K562 (cell line): Measurements from ENCODE around the gene ZNF615. TPM values are rescaled to one million over a fixed set of nuclear protein-coding genes. Genes with fewer than 3 reads are reported as not detected.

ENCODE experiments used
- BCLAF1 ChIP-seq, 2 experiments: fragments of 450-650 bp in 1 of 2; IDR thresholded peaks; 2 replicates each; pipeline ENCODE4 v1.6.1; 2011 to 2017; ENCODE audit warnings: low read depth in 2 of 2, antibody characterized with exemption in 1 of 2, borderline replicate concordance in 1 of 2, low read length in 1 of 2, mild to moderate bottlenecking in 1 of 2, mixed read lengths in 1 of 2; ENCODE audit not compliant: control insufficient read depth in 1 of 2
- C11orf30 ChIP-seq: fragments of 450-650 bp; IDR thresholded peaks from 2 replicates; pipeline ENCODE4 v1.6.1; 2016; ENCODE audit warnings: low read depth, mild to moderate bottlenecking
- CEBPG ChIP-seq, 3 experiments: fragments of 200-800 bp in 1 of 3; sonication (Bioruptor generic) in 1 of 3; sonication (generic) in 1 of 3; formaldehyde crosslinking in 1 of 3; IDR thresholded peaks in 2 of 3; conservative IDR thresholded peaks in 1 of 3; 2 replicates each; pipeline versions ENCODE4 v1.6.1 to v1.8.0; 2016 to 2022; ENCODE audit warnings: missing compliant biosample characterization in 2 of 3, missing genetic modification characterization in 2 of 3, mild to moderate bottlenecking in 1 of 3, missing genetic modification reagents in 1 of 3
- CHD2 ChIP-seq: IDR thresholded peaks from 2 replicates; pipeline ENCODE4 v1.6.1; 2011; ENCODE audit warnings: low read depth, low read length
- FOXP4 ChIP-seq: sonication (generic); formaldehyde crosslinking; IDR thresholded peaks from 2 replicates; pipeline ENCODE4 v1.8.0; 2022; ENCODE audit warnings: mild to moderate bottlenecking, missing genetic modification reagents, borderline replicate concordance
- GABPB2 ChIP-seq: fragments of 250-450 bp; sonication (Bioruptor Pico); conservative IDR thresholded peaks from 2 replicates; pipeline ENCODE4 v1.5.1; 2021; ENCODE audit warnings: mild to moderate bottlenecking
- HMG20B ChIP-seq: fragments of 250-450 bp; sonication (Bioruptor Pico); IDR thresholded peaks from 2 replicates; pipeline ENCODE4 v1.5.0; 2021; ENCODE audit warnings: mild to moderate bottlenecking
- LARP7 ChIP-seq: fragments of 450-650 bp; IDR thresholded peaks from 2 replicates; pipeline ENCODE4 v1.6.1; 2016
- MCM3 ChIP-seq: fragments of 450-650 bp; IDR thresholded peaks from 2 replicates; pipeline ENCODE4 v1.6.1; 2016
- NEUROD1 ChIP-seq: fragments of 150-350 bp; IDR thresholded peaks from 2 replicates; pipeline ENCODE4 v1.6.1; 2014; ENCODE audit warnings: borderline replicate concordance, low read length, low read depth; ENCODE audit not compliant: partially characterized antibody
- PTTG1 ChIP-seq: fragments of 450-650 bp; IDR thresholded peaks from 2 replicates; pipeline ENCODE4 v1.6.1; 2016; ENCODE audit warnings: low read depth, mild to moderate bottlenecking, missing genetic modification characterization, missing compliant biosample characterization
- RBBP5 ChIP-seq: fragments of 200-600 bp; sonication (generic); IDR thresholded peaks from 2 replicates; pipeline ENCODE4 v1.6.1; 2012; ENCODE audit warnings: borderline replicate concordance, mild to moderate bottlenecking, low read length, control low read depth, inconsistent platforms; ENCODE audit not compliant: insufficient read depth, poor library complexity, severe bottlenecking
- SP1 ChIP-seq: sonication (generic); formaldehyde crosslinking; IDR thresholded peaks from 2 replicates; pipeline ENCODE4 v1.8.1; 2022; ENCODE audit warnings: mild to moderate bottlenecking, missing genetic modification reagents
- TBL1XR1 ChIP-seq, 2 experiments: IDR thresholded peaks; 2 replicates each; pipeline ENCODE4 v1.6.1; 2012; ENCODE audit warnings: improper control_type of control experiment in 2 of 2, low read length in 2 of 2, mild to moderate bottlenecking in 1 of 2
- ZNF551 ChIP-seq: fragments of 250-450 bp; sonication (Bioruptor Pico); IDR thresholded peaks from 2 replicates; pipeline ENCODE4 v1.5.0; 2021; ENCODE audit warnings: mild to moderate bottlenecking, moderate library complexity
- polyA plus RNA-seq, 8 experiments: library from polyadenylated mRNA; depleted of rRNA in 4 of 8; stranded (reverse) in 5 of 8; unstranded in 3 of 8; fragments of >200 nt; fragmentation: Nextera tagmentation in 2 of 8; fragmentation: Illumina TruSeq in 1 of 8; extraction: Ambion mirVana in 2 of 8; extraction: Trizol in 1 of 8; gene quantifications; 2 replicates each; pipeline versions ENCODE4 v1.2.1 to v1.2.3, GENCODE V29; 2011 to 2014; ENCODE audit warnings: inconsistent platforms in 1 of 8, missing spikeins in 1 of 8
- total RNA-seq, 7 experiments: library from RNA; depleted of rRNA in 6 of 7; stranded (reverse); fragments of >200 nt in 6 of 7; fragmentation: Illumina TruSeq in 2 of 7; extraction: Trizol in 2 of 7; gene quantifications; 2 replicates each; pipeline versions ENCODE4 v1.2.1 to v1.2.3, GENCODE V29; 2011 to 2021; ENCODE audit warnings: low replicate concordance in 1 of 7
- TF ChIP-seq, protein P1 (sequence below): fragments of 200-800 bp; sonication (Bioruptor generic); IDR thresholded peaks from 2 replicates; pipeline ENCODE4 v1.6.1; 2017; ENCODE audit warnings: missing genetic modification characterization, missing compliant biosample characterization
- TF ChIP-seq, protein P2 (sequence below): fragments of 250-450 bp; sonication (Bioruptor Pico); IDR thresholded peaks from 2 replicates; pipeline ENCODE4 v1.4.0; 2020; ENCODE audit warnings: mild to moderate bottlenecking, moderate library complexity, borderline replicate concordance

ZNF615 gene
- total and polyA plus RNA-seq, 9 of the 15 experiments (the other 6 are each of a cell fraction or from before 2014, with no cell fraction given), result 1.2 to 4.4 (median 2.7) TPM

DNA sequence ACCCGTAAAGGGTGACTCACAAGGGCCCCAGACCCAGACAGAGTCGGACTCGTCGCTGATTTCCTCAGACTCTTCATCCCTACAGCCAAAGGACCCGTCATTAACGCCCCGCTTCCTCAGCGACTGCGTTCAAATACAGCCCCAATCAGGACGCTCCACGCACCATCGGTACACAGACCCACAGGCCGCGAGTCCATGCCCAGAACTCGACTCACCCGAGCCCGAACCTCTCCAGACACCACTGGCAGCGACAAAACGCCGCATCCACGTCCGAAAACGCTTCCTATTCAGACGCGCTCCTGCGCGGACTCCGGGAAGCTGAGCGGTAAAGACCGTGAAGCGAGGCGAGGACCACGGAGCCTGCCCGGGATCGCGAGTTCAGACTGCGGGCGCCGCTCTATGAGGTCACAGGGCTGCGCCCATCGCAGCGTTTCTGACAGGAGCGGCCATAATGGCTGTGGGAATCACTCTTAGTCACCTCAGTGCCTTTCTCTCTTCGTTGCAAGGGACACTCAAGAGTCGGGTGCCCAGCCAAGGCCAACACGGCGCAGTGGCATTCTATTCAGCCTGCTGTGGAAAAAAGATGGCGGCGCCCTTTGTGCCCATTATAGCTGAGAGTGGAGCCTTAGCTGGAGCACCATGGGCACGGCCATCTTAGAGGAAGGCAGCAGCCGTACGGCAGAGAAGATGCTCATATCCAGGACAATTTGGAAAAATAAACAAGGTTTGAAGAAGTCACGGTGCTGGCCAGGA, 20.2 kb upstream of the ZNF615 start, which contains the start of gene ZNF614 (continued):
- no peak for TF ChIP-seq NEUROD1
- 0 out of 2 replicates have a peak, but pooled peaks have one; percentile 62 for TF ChIP-seq FOXP4 (CRISPR knock-in tag)
- no peak for TF ChIP-seq HMG20B (CRISPR knock-in tag)
- no peak for TF ChIP-seq CEBPG (CRISPR knock-in tag; IDR thresholded peaks at IDR 0.05)
- TF ChIP-seq CEBPG (tag; conservative IDR thresholded peaks at IDR 0.05 in 1 of 2, IDR thresholded peaks at IDR 0.05 in 1 of 2), result no peak
- no peak for TF ChIP-seq LARP7
- peak in 1 of 2 experiments; percentile 90; a peak in 2 of 4 replicates for TF ChIP-seq TBL1XR1 (IDR thresholded peaks at IDR 0.05; ENCODE audit: low read length in 2 of 2)
- TF ChIP-seq, protein P1, sequence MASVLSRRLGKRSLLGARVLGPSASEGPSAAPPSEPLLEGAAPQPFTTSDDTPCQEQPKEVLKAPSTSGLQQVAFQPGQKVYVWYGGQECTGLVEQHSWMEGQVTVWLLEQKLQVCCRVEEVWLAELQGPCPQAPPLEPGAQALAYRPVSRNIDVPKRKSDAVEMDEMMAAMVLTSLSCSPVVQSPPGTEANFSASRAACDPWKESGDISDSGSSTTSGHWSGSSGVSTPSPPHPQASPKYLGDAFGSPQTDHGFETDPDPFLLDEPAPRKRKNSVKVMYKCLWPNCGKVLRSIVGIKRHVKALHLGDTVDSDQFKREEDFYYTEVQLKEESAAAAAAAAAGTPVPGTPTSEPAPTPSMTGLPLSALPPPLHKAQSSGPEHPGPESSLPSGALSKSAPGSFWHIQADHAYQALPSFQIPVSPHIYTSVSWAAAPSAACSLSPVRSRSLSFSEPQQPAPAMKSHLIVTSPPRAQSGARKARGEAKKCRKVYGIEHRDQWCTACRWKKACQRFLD (CRISPR knock-in tag), result peak; percentile 59; the same call in 1 of the 2 replicates
- TF ChIP-seq C11orf30, result peak; percentile 90
- TF ChIP-seq ZNF551 (CRISPR knock-in tag), result no peak
- no peak for TF ChIP-seq MCM3
- TF ChIP-seq, protein P2, sequence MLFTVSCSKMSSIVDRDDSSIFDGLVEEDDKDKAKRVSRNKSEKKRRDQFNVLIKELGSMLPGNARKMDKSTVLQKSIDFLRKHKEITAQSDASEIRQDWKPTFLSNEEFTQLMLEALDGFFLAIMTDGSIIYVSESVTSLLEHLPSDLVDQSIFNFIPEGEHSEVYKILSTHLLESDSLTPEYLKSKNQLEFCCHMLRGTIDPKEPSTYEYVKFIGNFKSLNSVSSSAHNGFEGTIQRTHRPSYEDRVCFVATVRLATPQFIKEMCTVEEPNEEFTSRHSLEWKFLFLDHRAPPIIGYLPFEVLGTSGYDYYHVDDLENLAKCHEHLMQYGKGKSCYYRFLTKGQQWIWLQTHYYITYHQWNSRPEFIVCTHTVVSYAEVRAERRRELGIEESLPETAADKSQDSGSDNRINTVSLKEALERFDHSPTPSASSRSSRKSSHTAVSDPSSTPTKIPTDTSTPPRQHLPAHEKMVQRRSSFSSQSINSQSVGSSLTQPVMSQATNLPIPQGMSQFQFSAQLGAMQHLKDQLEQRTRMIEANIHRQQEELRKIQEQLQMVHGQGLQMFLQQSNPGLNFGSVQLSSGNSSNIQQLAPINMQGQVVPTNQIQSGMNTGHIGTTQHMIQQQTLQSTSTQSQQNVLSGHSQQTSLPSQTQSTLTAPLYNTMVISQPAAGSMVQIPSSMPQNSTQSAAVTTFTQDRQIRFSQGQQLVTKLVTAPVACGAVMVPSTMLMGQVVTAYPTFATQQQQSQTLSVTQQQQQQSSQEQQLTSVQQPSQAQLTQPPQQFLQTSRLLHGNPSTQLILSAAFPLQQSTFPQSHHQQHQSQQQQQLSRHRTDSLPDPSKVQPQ, result no peak
- TF ChIP-seq RBBP5, result peak; percentile 91
- TF ChIP-seq BCLAF1 (IDR thresholded peaks at IDR 0.05; ENCODE audit: borderline replicate concordance in 1 of 2, control insufficient read depth in 1 of 2, low read depth in 2 of 2, low read length in 1 of 2), result no peak
- no peak for TF ChIP-seq GABPB2
- TF ChIP-seq CHD2, result peak; percentile 93
- peak; percentile 69; the same call in 1 of the 2 replicates for TF ChIP-seq SP1 (CRISPR knock-in tag)
- TF ChIP-seq PTTG1 (tag), result no peak
